C4-2B (cell line): ENCODE data around the gene ADAM12.

ENCODE experiments used
- CTCF ChIP-seq: fragments of 450-650 bp; conservative IDR thresholded peaks from 2 replicates; pipeline ENCODE4 v1.5.1; 2017; ENCODE audit warnings: mild to moderate bottlenecking
- ZFX ChIP-seq: fragments of 450-650 bp; IDR thresholded peaks from 2 replicates; pipeline ENCODE4 v1.6.1; 2017

DNA sequence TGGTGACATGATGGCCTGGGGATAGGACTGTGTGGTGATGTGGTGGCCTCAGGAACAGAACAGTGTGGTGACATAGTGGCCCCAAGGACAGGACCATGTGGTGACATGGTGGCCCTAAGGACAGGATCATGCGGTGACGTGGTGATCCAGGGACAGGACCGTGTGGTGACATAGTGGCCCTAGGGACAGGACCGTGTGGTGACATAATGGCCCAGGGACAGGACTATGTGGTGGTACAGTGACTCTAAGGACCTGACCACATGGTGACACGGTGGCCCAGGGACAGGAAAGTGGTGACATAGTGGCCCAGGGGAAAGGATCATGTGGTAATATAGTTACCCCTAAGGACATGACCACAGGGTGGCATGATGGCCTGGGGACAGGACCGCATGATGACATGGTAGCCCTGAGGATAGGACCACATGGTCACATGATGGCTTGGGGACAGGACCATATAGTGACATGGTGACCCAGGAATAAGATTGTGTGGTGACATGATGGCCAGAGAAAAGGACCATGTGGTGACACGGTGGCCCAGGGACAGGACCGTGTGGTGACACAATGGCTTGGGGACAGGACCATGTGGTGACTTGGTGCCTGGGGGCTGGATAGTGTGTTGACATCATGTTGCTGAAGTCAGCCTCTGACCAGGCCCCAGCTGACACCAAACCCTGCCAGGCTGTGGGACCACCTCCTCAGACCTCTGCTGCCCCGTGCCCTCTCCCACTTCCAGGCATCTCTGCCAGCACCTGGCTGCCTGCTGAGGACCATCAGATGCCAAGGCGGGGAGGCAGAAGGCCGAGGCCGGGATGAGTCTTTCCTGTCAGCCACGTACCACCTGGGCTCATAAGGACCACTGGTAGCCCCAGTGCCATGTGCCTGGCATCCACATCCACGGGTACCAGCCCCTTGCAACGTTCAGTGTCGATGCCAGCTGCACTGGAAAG, 99.5 kb downstream of the ADAM12 start:
- TF ChIP-seq CTCF (no peak), ZFX (no peak)
